ENCODE data around the gene SFMBT2. TPM values are rescaled to one million over a fixed set of nuclear protein-coding genes. Genes with fewer than 3 reads are reported as not detected.
"Not testable (repeated sequence)": the region's sequence is repeated elsewhere in the genome, so short reads cannot be mapped to it uniquely, and the experiment has no call there.

SFMBT2 gene
- total RNA-seq, 1 experiment from 2014 or later: 41.5 TPM

- H3K4me2 ChIP-seq (ENCODE audit: low read depth, low read length, poor library complexity, severe bottlenecking): no peak overlapping the region
- H3K27me3 ChIP-seq (ENCODE audit: low read length): no peaks in the 10 kb centered on the region
- peaks cover 99% of the 10 kb centered on the region for H3K79me2 ChIP-seq (ENCODE audit: low read length)
- H3K4me1 ChIP-seq (ENCODE audit: low read length): peaks cover 20% of the 10 kb centered on the region
- H3K36me3 ChIP-seq (ENCODE audit: insufficient read depth, low read length): peaks cover 49% of the 10 kb centered on the region
- no peak overlapping the region for H3K9ac ChIP-seq (ENCODE audit: low read length)
- DNase-seq: no peak
- no peaks in the 10 kb centered on the region for H3K9me2 ChIP-seq (replicated peaks; ENCODE audit: insufficient read depth, low read length)
- no peak overlapping the region for H2AFZ ChIP-seq (ENCODE audit: low read length)
- H3K27ac ChIP-seq (ENCODE audit: low read length): no peak overlapping the region
- no peak overlapping the region for H3K4me3 ChIP-seq (ENCODE audit: low read length)
- peaks cover 77% of the 10 kb centered on the region for H4K20me1 ChIP-seq (ENCODE audit: insufficient read depth, low read depth, low read length)
- no peaks in the 10 kb centered on the region for H3K9me3 ChIP-seq (ENCODE audit: low read length)
Observed at GRCh38 chr10:7401782-7402181, 9.1 kb downstream of the SFMBT2 start.

GRCh38 chr10:7401156-7401555 lies 9.7 kb downstream of the SFMBT2 start:
- H3K79me2 ChIP-seq (ENCODE audit: low read length): peaks cover 98% of the 10 kb centered on the region

GRCh38 chr10:7400068-7400715 lies 10.6 kb downstream of the SFMBT2 start:
- no peak overlapping the region for H3K27ac ChIP-seq (ENCODE audit: low read length)
- peaks cover 74% of the 10 kb centered on the region for H4K20me1 ChIP-seq (ENCODE audit: insufficient read depth, low read depth, low read length)
- DNase-seq: no peak
- no peak overlapping the region for H2AFZ ChIP-seq (ENCODE audit: low read length)
- no peaks in the 10 kb centered on the region for H3K9me2 ChIP-seq (replicated peaks; ENCODE audit: insufficient read depth, low read length)
- no peak overlapping the region for H3K4me2 ChIP-seq (ENCODE audit: low read depth, low read length, poor library complexity, severe bottlenecking)
- H3K27me3 ChIP-seq (ENCODE audit: low read length): no peaks in the 10 kb centered on the region
- peaks cover 41% of the 10 kb centered on the region for H3K36me3 ChIP-seq (ENCODE audit: insufficient read depth, low read length)
- H3K79me2 ChIP-seq (ENCODE audit: low read length): peaks cover 98% of the 10 kb centered on the region
- H3K9ac ChIP-seq (ENCODE audit: low read length): no peak overlapping the region
- peaks cover 12% of the 10 kb centered on the region for H3K4me1 ChIP-seq (ENCODE audit: low read length)
- H3K4me3 ChIP-seq (ENCODE audit: low read length): no peak overlapping the region
- no peaks in the 10 kb centered on the region for H3K9me3 ChIP-seq (ENCODE audit: low read length)

More at GRCh38 chr10:7401156-7401555, 9.7 kb downstream of the SFMBT2 start:
- Histone ChIP-seq H3K27ac (ENCODE audit: low read length) (no peak overlapping the region), H2AFZ (ENCODE audit: low read length) (no peak overlapping the region), H3K4me1 (ENCODE audit: low read length) (peaks cover 15% of the 10 kb centered on the region), H3K4me2 (ENCODE audit: low read depth, low read length, poor library complexity, severe bottlenecking) (no peak overlapping the region), H3K27me3 (ENCODE audit: low read length) (no peaks in the 10 kb centered on the region), H3K9me3 (ENCODE audit: low read length) (no peaks in the 10 kb centered on the region), H3K36me3 (ENCODE audit: insufficient read depth, low read length) (peaks cover 47% of the 10 kb centered on the region), H3K9me2 (replicated peaks; ENCODE audit: insufficient read depth, low read length) (no peaks in the 10 kb centered on the region), H4K20me1 (ENCODE audit: insufficient read depth, low read depth, low read length) (peaks cover 74% of the 10 kb centered on the region), H3K4me3 (ENCODE audit: low read length) (no peak overlapping the region), H3K9ac (ENCODE audit: low read length) (no peak overlapping the region)
- DNase-seq: no peak

- Histone ChIP-seq H3K79me2 (ENCODE audit: low read length) (peaks cover 98% of the 10 kb centered on the region), H3K4me2 (ENCODE audit: low read depth, low read length, poor library complexity, severe bottlenecking) (no peak overlapping the region), H3K27me3 (ENCODE audit: low read length) (no peaks in the 10 kb centered on the region)
Observed at GRCh38 chr10:7399533-7399932, 11.3 kb downstream of the SFMBT2 start.

GRCh38 chr10:7397049-7398035 lies 13.5 kb downstream of the SFMBT2 start:
- no peak overlapping the region for H3K4me3 ChIP-seq (ENCODE audit: low read length)
- no peaks in the 10 kb centered on the region for H3K9me3 ChIP-seq (ENCODE audit: low read length)
- DNase-seq: peak; percentile 44
- no peaks in the 10 kb centered on the region for H3K27me3 ChIP-seq (ENCODE audit: low read length)
- peaks cover 69% of the 10 kb centered on the region for H4K20me1 ChIP-seq (ENCODE audit: insufficient read depth, low read depth, low read length)
- H3K4me2 ChIP-seq (ENCODE audit: low read depth, low read length, poor library complexity, severe bottlenecking): no peak overlapping the region
- peaks cover 30% of the 10 kb centered on the region for H3K4me1 ChIP-seq (ENCODE audit: low read length)
- H3K9ac ChIP-seq (ENCODE audit: low read length): no peak overlapping the region
- H2AFZ ChIP-seq (ENCODE audit: low read length): no peak overlapping the region
- H3K9me2 ChIP-seq (replicated peaks; ENCODE audit: insufficient read depth, low read length): no peaks in the 10 kb centered on the region
- H3K27ac ChIP-seq (ENCODE audit: low read length): no peak overlapping the region
- peaks cover 96% of the 10 kb centered on the region for H3K79me2 ChIP-seq (ENCODE audit: low read length)
- peaks cover 23% of the 10 kb centered on the region for H3K36me3 ChIP-seq (ENCODE audit: insufficient read depth, low read length)

More at GRCh38 chr10:7399533-7399932, 11.3 kb downstream of the SFMBT2 start:
- peaks cover 34% of the 10 kb centered on the region for H3K36me3 ChIP-seq (ENCODE audit: insufficient read depth, low read length)
- no peak overlapping the region for H3K9ac ChIP-seq (ENCODE audit: low read length)
- no peak overlapping the region for H3K4me3 ChIP-seq (ENCODE audit: low read length)
- peaks cover 13% of the 10 kb centered on the region for H3K4me1 ChIP-seq (ENCODE audit: low read length)
- no peak overlapping the region for H3K27ac ChIP-seq (ENCODE audit: low read length)
- H4K20me1 ChIP-seq (ENCODE audit: insufficient read depth, low read depth, low read length): peaks cover 69% of the 10 kb centered on the region
- H3K9me3 ChIP-seq (ENCODE audit: low read length): no peaks in the 10 kb centered on the region
- DNase-seq: no peak
- no peak overlapping the region for H2AFZ ChIP-seq (ENCODE audit: low read length)
- H3K9me2 ChIP-seq (replicated peaks; ENCODE audit: insufficient read depth, low read length): no peaks in the 10 kb centered on the region

GRCh38 chr10:7392301-7392700 lies 18.5 kb downstream of the SFMBT2 start:
- not testable (repeated sequence) for H2AFZ ChIP-seq (ENCODE audit: low read length); H3K9me2 ChIP-seq (replicated peaks; ENCODE audit: insufficient read depth, low read length); H3K9me3 ChIP-seq (ENCODE audit: low read length); H3K27me3 ChIP-seq (ENCODE audit: low read length); DNase-seq; H3K4me2 ChIP-seq (ENCODE audit: low read depth, low read length, poor library complexity, severe bottlenecking); H3K4me3 ChIP-seq (ENCODE audit: low read length); H3K27ac ChIP-seq (ENCODE audit: low read length); H3K9ac ChIP-seq (ENCODE audit: low read length)
- H3K4me1 ChIP-seq (ENCODE audit: low read length): peaks cover 59% of the 10 kb centered on the region
- peaks cover 11% of the 10 kb centered on the region; the same call in 1 of the 2 replicates for H3K36me3 ChIP-seq (ENCODE audit: insufficient read depth, low read length)
- H4K20me1 ChIP-seq (ENCODE audit: insufficient read depth, low read depth, low read length): peaks cover 68% of the 10 kb centered on the region
- peaks cover 96% of the 10 kb centered on the region for H3K79me2 ChIP-seq (ENCODE audit: low read length)

- Histone ChIP-seq H3K27ac (ENCODE audit: low read length) (no peak overlapping the region), H4K20me1 (ENCODE audit: insufficient read depth, low read depth, low read length) (peaks cover 70% of the 10 kb centered on the region), H3K9ac (ENCODE audit: low read length) (no peak overlapping the region), H3K9me3 (ENCODE audit: low read length) (no peaks in the 10 kb centered on the region), H3K4me2 (ENCODE audit: low read depth, low read length, poor library complexity, severe bottlenecking) (no peak overlapping the region), H3K4me3 (ENCODE audit: low read length) (no peak overlapping the region), H3K4me1 (ENCODE audit: low read length) (peaks cover 59% of the 10 kb centered on the region), H3K9me2 (replicated peaks; ENCODE audit: insufficient read depth, low read length) (no peaks in the 10 kb centered on the region), H3K36me3 (ENCODE audit: insufficient read depth, low read length) (peaks cover 13% of the 10 kb centered on the region; the same call in 1 of the 2 replicates), H3K27me3 (ENCODE audit: low read length) (no peaks in the 10 kb centered on the region), H2AFZ (ENCODE audit: low read length) (no peak overlapping the region), H3K79me2 (ENCODE audit: low read length) (peaks cover 97% of the 10 kb centered on the region)
- DNase-seq: no peak
Observed at GRCh38 chr10:7391748-7392147, 19.1 kb downstream of the SFMBT2 start.

- H3K27ac ChIP-seq (ENCODE audit: low read length): peak overlapping the region; percentile 55
- DNase-seq; H3K9ac ChIP-seq (ENCODE audit: low read length); H3K9me3 ChIP-seq (ENCODE audit: low read length); H3K9me2 ChIP-seq (replicated peaks; ENCODE audit: insufficient read depth, low read length); H3K4me3 ChIP-seq (ENCODE audit: low read length); H2AFZ ChIP-seq (ENCODE audit: low read length); H3K27me3 ChIP-seq (ENCODE audit: low read length): not testable (repeated sequence)
- H4K20me1 ChIP-seq (ENCODE audit: insufficient read depth, low read depth, low read length): peaks cover 70% of the 10 kb centered on the region
- H3K4me2 ChIP-seq (ENCODE audit: low read depth, low read length, poor library complexity, severe bottlenecking): peak overlapping the region; percentile 34
- peaks cover 98% of the 10 kb centered on the region for H3K79me2 ChIP-seq (ENCODE audit: low read length)
- peaks cover 59% of the 10 kb centered on the region for H3K4me1 ChIP-seq (ENCODE audit: low read length)
- H3K36me3 ChIP-seq (ENCODE audit: insufficient read depth, low read length): peaks cover 17% of the 10 kb centered on the region; the same call in 1 of the 2 replicates
Observed at GRCh38 chr10:7390689-7391110, 20.1 kb downstream of the SFMBT2 start.
